Inflammatory macrophage treated with lipopolysaccharide for 4 hours (primary cell): ENCODE data around the gene SPIRE1.
"Not testable (repeated sequence)": the region's sequence is repeated elsewhere in the genome, so short reads cannot be mapped to it uniquely, and the experiment has no call there.

Experiments
- DNase-seq: peaks from one replicate; pipeline ENCODE4 v3.0.0-alpha.2; 2020

SPIRE1 gene

GRCh38 chr18:12481915-12482314, 176.0 kb downstream of the SPIRE1 start:
- DNase-seq: not testable (repeated sequence)

DNA sequence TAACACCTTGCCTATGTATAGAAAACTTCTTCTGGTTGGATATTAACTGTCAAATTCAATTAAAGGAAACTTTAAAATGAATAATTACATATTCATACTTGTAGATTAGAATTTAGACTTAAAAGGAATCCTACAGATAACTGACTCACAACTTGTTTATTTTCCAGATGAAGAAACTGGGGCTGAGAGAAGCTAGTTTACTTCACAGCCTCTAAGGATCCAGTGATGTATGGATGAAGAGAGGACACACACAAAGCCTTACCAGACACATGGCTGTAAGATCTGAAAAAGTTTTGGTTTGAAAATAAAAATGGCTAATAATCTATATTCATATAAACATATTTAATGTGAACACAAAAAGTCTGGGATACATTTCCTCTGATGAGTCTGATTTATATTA, 177.9 kb downstream of the SPIRE1 start:
- no peak for DNase-seq

DNA sequence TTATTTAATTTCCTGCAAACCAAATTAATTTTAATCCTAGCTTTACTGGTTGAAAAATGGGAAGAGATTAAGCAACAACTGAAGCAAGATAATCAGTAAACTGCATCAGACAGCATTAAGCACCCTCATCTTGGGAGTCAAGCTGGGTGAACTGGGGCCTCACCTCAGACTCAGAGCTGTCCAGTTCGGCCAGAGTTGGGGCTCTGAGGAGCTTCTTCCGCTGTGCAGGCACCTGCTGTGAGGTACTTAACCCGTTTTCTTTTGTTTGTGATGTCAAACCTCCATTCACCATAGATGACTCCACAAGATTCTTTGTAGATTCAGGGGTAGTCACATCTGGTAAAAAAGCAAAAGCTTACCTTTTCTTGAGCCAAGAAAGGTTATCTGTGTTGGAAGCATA, 178.4 kb downstream of the SPIRE1 start:
- DNase-seq: no peak

DNA sequence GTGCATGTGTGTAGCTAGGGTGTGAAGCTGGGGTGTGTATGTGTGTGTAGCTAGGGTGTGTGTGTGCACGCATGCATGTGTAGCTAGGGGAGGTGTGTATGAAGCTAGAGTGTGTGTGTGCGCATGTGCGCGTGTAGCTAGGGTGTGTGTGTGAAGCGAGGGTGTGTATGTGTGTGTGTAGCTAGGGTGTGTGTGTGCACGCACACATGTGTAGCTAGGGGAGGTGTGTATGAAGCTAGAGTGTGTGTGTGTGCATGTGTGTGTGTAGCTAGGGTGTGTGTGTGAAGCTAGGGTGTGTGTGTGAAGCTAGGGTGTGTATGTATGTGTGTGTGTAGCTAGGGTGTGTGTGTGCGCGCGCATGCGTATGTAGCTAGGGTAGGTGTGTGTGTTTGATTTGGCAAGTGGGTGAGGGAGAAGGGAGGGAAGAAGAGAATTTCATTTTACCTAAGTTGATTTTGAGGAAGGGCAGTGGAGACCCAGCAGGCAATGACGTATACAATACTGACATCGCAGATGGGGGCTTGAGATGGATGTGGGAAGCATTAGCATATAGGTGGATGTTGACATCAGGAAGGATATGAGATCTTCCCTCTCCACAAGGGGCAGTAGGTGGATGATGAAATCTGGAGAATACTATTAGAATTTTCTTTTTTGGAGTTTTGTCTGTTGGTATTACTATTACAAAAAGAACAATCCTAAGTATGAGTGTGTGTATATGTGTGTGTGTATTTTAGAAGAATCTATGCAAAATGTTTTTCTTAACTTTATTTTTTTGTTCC, 179.4 kb downstream of the SPIRE1 start:
- no peak for DNase-seq

DNA sequence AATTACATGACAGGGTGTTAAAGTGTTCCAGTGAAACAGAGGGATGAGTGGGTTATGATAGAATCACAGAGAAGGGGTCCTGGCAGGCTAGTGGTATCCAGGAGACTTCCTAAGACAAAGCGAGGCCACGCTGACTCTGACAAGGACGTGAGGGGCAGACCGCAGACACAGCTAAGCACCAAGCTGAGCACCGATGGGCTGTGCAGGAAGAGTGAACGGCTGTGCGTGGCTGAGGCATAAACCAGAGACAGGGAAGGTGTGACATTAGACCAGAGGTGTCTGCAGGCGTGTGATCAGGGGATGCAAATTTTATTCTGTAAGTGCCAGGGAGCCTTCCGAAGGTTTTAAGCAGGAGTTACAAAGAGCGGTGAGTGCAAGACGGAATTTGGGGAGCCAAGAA, 180.3 kb downstream of the SPIRE1 start:
- DNase-seq: no peak

- no peak for DNase-seq
Observed at GRCh38 chr18:12476955-12477354, 181.0 kb downstream of the SPIRE1 start.

GRCh38 chr18:12474876-12475275, 183.0 kb downstream of the SPIRE1 start:
- no peak for DNase-seq

GRCh38 chr18:12474146-12474545, 183.8 kb downstream of the SPIRE1 start:
- no peak for DNase-seq

DNA sequence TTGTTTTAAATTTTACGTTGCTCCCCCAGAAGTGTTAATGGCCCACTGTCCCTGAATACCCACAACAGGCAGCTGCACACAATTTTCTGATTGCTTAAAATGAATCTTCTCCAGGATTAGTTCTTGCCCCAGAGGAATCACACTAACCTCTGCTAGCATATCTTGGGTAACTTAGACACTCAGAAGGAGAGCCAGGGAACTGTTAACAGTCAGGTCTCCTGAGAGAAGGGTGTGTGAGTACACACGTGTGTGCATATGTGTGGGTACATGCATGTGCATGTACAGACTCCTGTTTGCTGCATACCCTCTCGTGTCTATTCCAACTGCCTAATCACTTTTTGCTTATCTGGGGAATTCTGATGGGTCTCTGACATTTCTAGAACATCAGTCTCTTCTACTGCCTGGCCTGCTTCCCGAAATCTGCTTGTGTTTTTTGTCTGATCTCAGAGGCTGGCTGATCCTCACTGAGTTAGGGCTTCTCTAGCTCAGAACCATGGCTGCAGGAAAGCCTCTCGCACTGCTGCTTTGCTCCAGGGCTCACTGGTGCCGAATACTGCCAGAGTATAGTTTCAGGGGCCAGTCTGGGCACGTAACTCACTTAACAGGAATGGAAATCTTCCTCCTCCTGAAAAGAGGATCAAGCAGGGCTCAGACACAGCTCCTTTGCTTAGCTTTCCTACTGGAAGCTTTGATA, 187.4 kb downstream of the SPIRE1 start:
- no peak for DNase-seq

- no peak for DNase-seq
Observed at GRCh38 chr18:12468445-12468844, 189.5 kb downstream of the SPIRE1 start.

DNA sequence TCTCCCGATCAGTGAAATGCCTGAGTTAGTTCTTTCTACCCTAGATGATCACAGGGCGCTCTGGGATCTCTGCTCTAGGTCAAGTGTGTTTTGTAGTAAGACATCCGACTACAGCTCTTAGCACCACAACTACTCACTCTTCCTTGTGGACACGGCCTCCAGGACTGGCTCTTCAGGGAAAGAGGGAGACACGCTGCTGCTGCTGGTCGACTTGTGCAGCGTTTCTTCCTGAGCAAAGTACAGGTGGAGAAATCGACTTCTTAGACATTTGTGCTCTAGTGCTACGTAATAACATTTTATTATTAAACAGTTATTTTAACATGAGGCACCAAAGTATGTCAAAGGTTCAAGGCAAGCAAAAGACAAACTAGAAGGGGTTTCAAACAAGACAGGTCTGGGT, 193.2 kb downstream of the SPIRE1 start:
- DNase-seq: no peak

DNA sequence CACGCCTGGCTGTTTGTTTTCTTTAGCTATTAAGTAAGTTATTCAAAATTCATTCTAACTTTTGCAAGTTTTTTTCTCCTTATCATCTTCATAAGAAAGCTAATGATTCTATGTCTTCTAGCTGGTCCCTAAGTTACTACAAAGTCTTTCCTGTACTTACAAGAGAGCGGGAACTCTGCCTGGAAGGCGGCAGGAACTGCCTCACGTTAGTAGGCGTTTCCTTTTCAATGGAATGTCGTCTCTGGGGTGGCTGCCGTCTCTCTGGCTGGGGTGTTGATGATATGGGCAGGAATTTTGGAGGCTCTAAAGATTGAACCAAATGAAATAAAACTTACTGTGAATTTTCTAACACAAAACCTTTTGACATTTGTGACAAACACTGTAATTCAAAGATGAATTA, 194.7 kb downstream of the SPIRE1 start:
- no peak for DNase-seq

- DNase-seq: no peak
Observed at GRCh38 chr18:12462242-12462641, 195.7 kb downstream of the SPIRE1 start.

DNA sequence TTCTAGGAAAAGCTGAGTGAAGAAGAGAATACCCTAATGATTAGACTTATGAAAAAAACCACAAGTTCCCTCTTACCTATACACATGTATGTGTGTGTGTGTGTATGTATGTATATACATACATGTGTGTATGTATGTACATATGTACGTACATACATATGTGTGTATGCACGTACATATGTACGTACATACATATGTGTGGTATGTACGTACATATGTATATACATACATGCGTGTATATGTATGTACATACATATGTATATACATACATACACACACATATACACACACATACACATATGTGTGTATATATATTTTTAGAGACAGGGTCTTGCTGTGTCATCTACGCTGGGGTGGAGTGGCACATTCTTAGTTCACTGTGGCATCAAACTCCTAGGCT, 196.6 kb downstream of the SPIRE1 start:
- DNase-seq: no peak

GRCh38 chr18:12460874-12461273, 197.0 kb downstream of the SPIRE1 start:
- DNase-seq: no peak

- no peak for DNase-seq
Observed at GRCh38 chr18:12458771-12459170, 199.1 kb downstream of the SPIRE1 start.

DNA sequence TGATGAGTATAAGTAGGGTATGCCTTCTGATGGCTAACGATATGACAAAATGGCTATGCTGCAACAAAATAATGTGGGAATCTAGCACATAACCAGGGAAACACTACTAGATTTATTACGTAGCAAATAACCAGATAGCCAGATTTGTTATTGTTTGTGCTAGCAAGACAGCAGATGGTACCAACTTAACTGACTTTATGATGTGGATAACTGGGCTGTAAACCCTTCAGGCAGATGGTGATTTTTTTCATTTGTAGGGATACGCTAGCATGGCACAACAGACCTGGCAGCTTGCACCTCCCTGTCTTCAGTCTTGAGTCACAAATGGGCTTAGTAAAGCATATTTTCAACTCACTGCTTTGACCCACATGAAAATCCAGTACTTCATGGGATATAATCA, 201.5 kb downstream of the SPIRE1 start:
- no peak for DNase-seq

DNA sequence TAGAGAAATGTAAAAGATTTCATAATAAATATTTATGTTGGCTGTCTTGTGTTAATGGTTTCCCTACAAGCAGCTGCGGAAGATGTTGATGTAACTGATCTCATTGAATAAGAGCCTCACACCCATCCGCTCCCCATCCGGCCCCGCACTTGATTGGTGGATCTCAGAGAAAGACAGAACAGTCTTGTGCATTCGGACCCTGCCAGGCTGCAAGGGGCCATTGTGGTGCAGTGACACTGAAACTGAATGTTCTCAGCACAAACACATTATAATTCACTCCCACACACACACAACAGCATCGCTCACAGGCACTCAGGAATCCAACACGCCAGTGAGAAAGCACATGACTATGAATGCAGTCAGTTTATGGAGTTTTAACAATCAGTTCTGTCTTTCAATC, 202.4 kb downstream of the SPIRE1 start:
- DNase-seq: no peak

DNA sequence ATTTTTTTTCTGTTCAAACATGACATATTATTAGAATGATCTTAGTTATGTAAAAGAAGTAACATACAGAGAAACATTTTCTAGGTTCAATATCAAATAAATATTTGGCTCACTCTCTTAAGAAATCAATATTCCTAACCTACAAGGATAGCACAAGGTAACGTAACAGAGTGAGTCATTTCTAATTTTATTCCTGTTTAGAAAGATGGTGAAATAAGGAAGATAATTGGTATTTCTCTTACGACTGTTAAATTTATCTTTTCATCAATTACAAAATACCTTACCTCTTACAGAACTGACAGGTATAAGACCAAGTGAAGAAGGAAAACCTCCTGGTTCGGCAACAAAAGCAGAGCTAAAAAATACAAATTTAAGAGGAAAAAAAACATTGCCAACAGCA, 205.1 kb downstream of the SPIRE1 start:
- DNase-seq: no peak

GRCh38 chr18:12451428-12451827, 206.5 kb downstream of the SPIRE1 start:
- no peak for DNase-seq

DNA sequence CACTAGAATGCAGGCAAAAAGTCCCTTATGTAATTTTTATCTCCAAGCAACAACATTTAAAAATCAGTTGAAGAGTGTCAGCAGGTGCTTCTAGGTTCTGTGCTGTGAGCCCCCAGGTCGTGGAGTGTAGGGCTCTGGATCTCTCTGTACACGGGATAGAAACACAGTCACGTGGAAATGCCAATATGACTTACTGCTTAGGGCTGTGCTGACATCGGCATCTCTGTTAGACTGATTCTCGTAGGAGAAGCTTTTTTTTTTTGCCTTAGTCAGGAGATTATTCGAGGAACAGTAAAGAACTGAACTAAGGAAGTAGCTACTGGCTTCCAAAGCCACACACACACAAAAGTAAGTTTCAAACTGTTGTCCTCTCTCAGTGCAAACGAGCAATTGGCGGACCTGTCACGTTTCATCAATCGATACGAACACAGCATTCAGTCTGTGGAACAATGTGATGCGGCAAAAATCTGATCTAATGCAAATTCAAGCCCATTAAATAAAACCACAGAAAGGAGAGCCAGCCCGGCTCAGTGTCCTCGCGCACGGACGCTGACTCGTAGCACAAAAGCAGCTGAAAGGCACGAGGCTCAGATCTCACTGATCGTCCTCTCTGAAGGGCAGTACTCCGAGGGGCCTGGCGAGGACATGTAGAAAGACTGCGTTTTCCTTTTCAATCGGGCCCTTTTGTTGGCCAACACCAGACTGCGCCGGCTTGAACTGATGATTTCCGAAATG, 208.7 kb downstream of the SPIRE1 start:
- DNase-seq: no peak

DNA sequence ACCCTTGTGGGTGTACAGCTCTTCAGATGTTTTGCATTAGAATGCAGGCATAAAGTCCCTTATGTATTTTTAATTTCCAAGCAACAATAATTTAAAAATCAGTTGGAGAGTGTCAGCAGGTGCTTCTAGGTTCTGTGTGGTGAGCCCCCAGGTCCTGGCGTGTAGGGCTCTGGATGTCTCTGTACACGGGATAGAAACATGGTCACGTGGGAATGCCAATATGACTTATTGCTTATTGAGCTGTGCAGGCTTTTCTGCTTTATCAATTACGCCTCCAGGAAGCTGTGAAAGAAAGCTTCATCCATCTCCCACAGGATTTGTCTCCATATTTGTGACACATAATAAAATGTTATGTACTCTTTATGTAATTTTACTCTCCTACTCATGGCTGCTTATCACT, 212.4 kb downstream of the SPIRE1 start:
- DNase-seq: no peak

DNA sequence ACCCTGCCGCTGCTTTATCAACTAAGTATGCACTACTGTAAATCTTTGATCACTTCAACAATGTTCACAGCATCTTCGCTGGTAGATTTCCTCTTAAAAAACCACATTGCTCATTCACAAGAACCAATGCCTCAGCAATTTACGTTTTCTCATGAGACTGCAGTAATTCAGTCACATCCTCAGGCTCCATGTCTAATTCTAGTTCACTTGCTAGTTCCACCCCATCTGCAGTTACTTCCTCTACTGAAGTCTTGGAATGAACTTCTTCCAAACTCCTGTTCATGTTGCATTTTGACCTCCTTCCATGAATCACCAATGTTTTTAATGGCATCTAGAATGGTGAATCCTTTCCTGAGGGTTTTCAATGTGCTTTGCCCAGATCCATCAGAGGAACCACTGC, 214.4 kb downstream of the SPIRE1 start:
- no peak for DNase-seq

DNA sequence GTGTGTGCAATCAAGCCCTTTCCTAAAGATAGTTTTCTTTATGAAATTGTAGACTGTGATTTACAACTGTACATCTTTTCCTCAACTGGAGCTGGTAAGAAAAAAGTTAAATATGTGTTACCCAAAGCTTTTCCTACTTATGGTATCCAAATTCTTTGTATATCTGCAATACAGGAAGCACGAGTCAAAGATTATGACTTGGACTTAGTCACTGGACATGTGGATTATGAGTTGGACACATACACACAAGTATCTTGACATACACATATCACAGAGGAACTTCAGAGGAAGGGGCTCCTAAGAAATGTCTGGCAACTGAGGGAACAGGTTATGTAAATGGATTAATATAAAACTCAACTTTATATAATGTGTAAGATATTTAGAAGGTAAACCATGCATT, 215.0 kb downstream of the SPIRE1 start:
- DNase-seq: peak; percentile 18
